HG03135 (cell line): ENCODE results near the gene KCTD6.

ENCODE experiments used
- ATAC-seq: cut with Tn5 transposase; IDR thresholded peaks from one replicate; pipeline ENCODE4 v1.9.1; 2021; ENCODE audit warnings: mild to moderate bottlenecking, moderate library complexity; ENCODE audit not compliant: unreplicated experiment

The KCTD6 gene

DNA sequence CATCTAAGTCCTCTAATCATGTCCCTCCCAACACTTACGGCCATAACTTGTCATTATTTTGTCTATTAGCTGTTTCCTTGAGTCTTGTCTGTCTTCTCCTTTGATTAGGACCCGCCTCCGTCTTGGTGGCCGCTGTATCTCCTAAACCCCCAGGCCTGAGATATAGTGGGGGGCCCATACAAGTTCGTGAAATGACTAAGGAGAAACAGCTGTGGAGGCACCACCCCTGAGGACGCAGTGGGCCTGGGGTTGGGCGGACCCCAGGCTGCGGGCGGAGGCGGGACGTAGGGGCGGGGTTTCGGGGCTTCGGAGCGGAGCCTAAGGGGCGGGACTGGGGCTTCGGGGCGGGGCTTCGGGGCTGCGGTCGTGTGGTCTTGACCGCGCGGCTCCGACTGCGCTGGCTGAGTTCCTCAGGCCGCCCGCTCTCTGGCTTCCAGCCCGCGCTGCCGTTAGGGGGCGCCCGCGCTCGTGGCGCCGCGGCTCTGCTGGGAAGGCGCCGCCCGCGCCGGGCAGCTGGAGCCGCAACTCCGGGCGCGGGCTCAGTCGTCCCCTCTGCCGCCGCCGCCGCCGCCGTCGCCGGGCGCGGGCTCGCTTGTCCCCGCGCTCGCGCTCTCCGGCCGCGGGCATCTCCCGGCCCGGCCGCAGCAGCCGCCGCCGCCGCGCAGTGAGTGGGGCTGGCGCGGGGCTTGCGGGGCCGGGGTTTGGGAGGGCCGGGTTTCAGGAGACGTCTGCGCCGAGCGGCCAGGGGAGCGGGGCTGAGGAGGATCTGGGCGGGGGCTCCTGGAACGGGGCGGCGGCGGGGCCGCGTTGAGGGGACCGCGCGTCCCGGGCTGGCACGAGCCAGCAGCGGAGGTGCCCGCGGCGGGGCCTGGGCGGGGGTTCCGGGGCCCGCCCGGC is at the start of gene KCTD6:
Gene KCTD6 (plus strand): TSS at position 591 of the 897 bp plus-strand sequence. CDS start 6,660 bp downstream, outside the sequence.
- peak; percentile 95 for ATAC-seq

DNA sequence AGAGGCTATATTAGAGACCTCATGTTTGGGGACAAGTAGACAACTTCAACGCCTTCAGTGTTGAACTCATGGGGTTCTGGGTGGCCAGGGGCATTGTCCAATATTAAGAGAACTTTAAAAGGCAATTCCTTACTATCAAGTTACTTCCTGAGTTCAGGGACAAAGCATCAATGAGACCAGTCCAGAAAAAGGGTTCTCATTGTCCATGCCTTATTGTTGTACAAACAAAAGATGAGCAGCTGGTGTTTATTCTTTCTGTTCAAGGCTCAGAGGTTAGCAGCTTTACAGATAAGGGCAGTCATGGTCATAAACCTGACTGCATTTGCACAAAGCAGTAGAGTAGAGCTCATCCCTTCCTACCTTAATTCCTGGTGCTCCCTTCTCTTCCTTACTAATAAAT is 39.7 kb upstream of the KCTD6 start:
- ATAC-seq: no peak

DNA sequence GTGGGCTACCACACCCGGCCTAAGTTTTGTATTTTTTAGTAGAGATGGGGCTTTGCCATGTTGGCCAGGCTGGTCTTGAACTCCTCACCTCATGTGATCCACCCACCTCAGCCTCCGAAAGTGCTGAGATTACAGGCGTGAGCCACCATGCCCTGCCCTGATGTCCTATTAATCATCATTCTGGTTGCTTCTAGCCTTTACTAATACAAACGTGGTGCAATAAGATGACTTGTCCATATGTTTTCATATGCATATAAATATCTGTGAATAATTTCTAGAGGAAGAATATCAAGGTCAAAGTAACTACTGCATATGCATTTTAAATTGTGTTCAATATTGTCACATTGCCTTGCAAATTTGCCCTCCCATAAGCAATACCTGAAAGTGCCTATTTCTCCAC is 32.7 kb upstream of the KCTD6 start:
- no peak for ATAC-seq

DNA sequence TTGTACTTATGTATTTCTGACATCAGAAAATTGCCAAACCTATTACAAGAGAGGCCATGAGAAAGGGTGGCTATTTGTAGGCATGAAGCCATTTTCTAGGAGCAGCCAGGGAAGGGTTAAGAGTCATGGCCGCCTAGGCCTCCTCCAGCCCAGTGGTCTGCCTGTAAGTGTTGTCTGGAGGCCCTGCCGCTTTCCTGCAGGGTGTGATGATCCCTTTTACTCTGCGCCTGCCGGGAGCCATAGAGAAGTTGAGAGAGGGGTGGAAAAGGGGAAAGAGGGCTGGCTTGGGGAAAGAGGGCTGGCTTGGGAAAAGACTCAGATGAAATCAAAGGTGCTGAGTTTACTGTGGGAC is 29.1 kb upstream of the KCTD6 start:
- no peak for ATAC-seq

DNA sequence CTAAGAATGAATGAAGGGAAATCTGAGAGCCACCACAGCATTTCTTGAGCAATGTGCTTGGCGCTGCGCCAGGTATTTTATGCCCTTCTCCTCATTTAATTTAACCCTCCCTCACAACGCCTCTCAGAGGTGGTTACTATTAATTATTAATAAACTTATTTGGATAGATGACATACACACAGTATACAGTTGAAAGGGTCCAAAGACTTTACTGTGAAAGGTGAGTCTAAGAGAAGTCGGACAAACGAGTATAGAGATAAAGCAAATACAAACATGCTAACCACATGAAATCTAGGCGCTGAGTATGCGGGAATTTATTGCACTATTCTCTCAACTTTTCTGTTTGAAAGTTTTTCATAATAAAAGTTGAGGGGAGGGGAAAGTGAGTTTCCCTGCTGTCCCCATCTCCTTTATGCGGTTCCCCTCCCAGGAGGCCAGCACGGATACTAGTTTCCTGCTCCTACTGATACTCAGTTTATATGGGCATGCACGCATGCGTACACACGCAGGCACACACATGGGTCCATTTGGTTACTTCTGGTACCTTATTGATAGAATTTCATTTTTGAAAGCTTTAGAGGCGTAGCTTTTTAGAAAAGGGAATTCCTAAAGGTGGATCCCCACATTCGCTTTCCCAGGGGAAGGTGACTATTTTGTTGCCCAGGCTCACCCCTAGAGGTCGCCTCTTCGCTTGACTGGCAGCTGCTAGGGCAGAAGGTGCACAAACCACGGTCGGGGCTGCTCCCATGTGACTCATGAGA is 28.5 kb upstream of the KCTD6 start:
- peak; percentile 82 for ATAC-seq

DNA sequence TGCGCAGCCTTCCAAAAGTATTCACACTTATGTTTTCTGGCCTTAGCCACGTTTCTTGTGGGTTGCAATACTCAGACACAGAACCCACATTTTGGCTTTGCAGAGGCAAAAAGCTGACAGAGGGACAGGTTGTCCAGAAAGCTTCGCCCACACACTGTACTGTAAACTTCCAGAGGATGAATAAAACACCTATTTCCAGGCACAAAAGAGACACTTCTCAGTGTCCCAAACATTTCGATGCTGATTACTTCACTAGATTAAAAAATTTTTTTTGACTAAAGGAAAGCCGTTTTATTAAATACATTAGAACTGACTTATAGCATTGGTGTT is 28.0 kb upstream of the KCTD6 start:
- no peak for ATAC-seq

DNA sequence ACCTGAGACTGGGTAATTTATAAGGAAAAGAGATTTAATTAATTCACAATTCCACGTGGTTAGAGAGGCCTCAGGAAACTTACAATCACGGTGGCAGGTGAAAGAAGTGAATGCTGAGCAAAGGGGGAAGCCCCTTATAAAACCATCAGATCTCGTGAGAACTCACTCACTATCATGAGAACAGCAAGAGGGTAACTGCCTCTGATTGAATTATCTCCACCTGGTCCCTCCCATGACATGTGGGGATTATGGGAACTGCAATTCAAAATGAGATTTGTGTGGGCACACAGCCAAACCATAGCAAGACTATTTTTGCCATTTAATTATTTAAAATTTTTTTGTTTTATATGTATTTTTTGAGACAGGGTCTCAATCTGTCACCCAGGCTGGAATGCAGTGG is 27.0 kb upstream of the KCTD6 start:
- ATAC-seq: no peak

DNA sequence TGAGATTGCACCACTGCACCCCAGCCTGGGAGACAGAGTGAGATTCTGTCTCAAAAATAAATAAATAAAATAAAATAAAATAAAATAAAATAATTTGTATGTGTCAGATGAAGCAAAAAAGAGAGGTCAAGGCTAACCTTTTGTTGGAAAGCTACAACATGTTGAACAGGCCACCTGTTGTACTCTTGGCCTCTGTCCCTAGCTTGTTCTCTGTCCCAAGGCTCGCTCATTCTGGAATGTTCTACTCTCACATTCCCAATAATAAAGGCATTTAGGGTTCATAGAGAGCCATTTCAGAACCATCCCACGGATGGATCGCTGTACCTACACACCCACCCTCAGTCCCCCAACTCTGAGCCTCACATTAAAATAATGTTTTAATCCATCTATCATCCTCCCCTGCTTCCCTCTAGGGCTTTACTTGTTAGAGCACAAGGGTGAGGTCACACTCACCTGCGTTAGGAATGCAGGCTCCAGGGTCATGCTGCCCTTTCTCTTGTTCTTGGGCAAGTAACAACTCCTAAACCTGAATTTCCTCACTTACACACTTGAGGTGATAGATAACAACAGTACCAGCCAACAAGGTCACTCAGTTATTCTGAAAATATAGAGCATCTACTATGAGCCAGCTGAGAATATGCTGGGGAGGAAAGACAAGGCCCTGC is 24.9 kb upstream of the KCTD6 start:
- ATAC-seq: no peak

DNA sequence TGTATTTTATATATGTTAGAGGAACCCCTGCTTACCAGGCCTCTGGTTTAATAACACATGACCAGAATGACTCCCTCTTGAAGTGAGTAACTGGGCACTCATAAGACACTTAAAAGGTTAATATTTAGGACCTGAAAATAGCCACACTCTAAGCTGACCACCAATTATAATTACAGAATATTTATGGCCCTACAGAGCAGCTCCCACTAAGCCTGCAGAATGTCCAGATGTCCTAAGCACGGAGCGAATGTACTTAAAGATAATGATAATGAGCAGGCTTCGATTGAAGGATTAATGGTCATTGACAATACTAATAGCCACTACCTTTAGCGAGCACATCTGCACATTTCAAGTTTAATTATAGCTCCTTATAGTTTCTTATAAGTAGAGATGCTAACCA is 22.8 kb upstream of the KCTD6 start:
- ATAC-seq: no peak

DNA sequence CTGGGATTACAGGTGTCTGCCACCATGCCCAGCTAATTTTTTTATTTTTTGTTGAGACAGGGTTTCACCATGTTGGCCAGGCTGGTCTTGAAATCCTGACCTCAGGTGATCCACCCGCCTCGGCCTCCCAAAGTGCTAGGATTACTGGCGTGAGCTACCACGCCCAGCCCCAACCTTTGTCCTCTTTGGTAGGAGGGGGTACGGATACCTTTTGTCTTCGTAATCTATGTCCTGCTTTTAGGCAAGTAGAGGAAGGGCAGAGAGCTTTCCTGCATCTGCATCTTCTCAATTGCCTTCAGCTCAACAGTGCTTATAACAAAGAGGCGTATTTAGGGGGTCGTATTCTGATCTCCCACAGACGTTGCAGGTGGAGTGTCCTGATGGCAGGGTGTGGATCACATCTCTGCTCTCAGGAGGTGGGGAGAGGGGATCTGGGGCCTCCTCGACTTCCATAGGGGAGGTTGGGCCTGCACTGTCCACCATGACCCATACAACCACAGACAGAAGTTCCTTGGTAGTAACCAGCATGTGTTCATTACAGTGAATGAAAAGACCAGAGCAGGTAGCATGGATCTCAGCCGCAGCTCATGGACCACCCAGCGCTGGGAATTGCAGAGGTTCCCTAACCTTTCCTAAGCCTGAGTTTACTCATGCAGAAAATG is 21.4 kb upstream of the KCTD6 start:
- no peak for ATAC-seq

DNA sequence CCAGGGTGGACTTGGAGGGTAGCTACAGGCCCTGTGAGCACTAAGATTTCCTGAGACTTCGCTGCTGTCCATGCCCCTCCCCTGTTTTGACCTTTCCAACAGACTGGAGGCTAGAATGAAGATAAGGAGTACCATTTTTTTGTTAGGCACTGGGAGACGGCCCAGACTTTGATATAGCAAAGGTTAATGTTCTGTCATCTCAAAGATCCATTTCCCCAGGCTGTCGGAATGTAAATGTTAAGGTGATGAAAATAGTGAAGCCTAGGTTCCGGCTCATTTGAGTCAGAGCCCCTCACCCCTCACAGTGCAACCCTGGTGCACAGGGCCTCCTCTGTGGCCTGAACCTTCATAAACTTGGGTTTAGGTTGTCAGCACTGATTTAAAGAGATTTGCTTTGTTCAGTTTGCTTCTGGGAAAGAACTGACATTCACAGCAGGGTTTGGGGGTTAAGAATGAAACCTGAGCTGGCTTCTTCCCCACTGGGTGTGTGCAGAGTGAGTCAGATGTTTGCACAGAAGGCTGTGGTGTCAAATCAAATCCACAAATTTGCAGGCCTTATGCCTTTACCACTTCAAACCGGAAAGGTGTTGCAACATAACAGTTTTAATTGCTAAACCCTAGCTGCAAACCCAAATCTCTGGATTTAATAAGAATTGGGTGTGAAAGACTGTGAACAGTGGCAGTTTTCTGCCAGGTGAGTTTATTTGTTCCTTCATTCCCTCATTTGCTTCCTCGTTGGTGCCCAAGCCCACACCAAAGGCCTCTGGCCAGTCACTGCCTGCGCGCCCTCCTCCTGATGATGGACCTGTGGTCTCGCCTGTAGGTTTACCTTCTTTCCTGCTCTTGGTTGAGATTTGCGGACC is 20.6 kb upstream of the KCTD6 start:
- ATAC-seq: no peak

DNA sequence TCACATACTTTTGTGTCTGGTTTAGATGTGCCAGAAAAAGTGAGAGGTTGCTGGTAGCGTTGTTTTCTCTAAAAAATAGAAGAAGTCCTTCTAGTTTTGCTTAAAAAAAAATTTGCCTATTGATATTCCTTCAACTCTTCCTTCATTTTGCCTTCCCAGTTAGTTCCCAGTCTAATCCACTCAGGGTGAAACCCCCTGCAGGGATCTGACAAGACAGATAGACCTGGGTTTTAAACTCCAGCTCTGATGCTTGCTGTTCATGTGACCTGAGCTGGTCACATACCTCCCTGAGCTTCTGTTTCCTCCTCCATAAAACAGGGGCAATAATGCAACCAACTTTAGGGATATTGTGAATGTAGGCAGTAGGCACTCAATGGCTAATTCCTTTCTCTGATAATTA is 18.6 kb upstream of the KCTD6 start:
- ATAC-seq: no peak

DNA sequence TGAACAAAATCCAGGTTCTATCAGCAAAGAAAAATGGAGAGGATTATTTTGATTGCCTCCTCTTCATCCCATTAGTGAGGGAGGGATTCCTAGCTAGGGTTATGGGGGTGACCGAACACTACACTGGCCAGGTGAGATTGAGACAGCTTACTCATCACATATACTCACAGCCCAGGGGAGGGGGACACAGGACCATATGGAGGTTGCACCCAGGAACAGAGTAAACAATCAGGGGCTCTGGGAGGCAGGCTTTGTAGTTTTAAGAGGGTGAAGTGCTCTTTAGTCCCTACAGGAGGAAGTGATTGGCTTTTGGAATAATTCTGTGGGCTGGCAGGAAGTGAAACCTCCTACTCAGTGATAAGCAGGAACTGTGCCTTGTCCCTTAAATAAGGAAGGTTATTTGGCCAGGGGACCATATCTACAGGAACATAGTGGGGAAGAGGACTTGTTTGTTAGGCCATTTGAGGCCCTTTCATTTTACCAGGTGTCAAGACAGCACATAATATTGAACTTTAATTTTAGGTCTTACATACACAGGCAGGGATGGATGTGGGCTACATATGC is 17.5 kb upstream of the KCTD6 start:
- no peak for ATAC-seq

DNA sequence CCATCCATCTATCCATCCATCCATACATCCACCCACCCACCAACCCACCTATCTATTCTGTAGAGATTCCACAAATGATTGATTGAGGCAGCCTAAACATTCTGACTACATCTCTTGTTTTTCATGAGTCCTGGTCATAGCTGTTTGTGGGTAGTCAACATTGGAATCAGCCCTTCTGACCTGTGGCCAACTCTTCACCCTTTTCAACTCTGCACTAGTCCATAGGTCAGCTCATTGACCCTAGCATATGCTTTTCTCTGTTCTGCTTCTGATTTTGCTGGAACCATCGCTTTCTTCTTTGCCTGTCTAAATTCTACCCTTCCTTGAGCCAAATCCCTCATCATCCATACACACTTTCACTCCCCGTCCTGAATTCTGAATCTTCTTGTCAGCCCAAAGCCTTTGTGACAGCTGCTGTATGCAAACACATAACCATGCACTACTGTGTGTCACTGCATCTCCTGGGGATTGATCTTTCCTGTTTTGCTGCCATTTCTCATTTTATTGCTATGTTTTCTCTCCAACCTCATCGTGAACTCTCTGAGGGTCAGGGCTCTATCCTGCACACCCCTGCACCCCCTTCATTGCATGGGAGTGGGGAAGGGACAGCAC is 16.8 kb upstream of the KCTD6 start:
- ATAC-seq: no peak

DNA sequence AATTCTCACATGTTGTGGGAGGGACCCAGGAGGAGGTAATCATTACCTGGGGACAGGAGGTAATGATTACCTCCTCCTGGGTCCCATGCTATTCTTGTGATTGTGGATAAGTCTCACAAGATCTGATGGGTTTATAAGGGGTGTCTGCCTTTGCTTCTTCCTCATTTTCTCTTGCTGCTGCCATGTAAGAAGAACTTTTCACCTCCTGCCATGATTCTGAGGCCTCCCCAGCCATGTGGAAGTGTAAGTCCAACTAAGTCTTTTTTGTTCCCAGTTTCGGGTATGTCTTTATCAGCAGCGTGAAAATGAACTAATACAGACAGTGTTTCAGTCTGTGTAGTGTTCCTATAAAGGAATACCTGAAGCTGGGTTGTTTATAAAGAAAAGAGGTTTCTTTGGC is 13.1 kb upstream of the KCTD6 start:
- no peak for ATAC-seq

DNA sequence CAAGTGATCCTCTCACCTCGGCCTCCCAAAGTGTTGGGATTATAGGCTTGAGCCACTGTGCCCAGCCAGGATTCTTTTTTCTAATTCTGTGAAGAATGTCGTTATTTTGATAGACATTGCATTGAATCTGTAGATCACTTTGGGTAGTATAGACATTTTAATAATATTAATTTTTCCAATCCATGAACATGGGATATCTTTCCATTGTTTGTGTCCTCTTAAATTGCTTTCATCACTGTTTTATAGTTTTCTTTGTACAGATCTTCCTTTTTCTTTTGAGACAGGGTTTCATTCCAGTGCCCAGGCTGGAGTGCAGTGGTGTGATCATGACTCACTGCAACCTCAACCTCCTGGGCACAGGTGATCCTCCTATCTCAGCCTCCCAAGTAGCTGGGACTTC is 11.6 kb upstream of the KCTD6 start:
- ATAC-seq: no peak

DNA sequence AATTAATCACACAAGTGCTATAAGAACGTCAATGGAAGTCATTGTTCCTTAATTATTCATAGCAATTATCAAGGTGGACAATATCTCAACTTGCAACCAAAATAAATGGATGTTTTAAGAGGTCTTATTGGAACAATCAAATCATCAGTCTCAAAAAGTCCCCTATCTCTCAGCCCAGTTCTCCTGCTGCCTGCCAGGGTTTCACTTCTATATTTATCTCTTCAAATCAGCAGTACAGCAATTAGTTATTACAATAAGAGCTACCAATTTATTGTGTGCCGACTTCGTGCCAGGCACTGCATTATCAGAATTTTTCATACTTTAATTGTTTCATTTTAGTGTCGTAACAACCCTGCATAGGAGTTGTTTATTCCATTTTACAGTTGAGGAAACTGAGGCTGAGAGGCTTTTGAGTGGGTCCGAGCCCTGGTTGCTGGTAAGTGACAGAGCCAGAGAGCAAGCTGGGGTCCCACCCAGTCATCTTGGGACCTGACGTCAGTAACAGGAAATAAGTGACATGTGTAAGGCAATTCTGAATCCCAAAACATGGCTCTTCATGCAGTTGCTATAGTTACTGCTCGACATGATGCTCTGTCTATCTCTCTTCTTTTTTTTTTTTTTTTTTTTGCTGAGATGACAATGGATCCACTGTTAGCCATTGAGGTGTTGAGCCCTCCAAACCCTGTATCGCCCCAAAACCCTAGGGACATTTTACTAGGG is 8.8 kb upstream of the KCTD6 start:
- ATAC-seq: no peak

DNA sequence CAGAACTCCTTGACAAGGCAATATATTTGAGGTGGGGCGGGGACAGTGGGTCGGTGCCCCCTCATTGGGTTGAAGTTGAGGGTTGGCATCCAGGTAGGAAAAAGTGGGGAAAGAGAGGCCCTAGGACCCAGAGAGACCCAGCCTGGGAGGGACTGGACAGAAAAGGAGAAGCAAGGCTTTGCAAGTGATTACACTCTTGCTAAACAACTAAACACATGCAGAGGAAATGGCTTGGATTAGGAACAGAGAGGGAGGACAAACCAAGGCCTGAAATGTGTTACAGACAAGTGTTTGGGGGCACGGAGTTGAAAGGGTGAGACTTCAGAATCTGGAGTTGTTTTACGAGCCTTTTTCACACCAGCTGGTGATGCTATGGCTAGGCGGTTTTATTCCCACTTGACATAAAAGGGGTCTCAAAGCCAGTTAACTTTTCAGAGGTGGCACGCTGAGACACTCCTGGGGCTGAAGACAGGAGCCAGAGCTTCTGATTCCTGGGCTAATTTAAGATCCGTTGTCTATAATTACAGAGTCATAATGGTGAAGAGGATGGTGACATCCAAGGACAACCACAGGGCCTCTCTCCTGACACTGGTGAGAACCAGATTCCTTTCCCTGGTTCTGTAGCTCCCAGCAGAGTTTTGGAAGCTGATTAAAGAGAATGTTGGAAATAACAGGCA is 7.7 kb upstream of the KCTD6 start:
- no peak for ATAC-seq

DNA sequence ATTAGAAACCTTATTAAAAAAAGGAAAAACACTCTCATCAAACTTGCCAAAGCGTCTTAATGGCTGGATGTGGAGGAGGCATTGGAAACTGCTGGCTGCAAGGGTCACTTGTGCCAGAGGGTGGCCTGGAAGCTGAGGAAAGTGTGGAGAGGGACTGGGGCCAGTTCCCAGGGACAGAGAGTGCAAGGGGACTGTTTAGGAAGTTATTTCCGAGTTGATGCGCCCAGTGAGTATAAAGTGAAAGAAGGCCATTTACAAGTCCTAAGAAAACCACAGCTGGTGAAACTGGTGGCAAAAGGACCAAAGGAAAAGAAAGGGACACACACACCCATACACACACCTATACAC is 7.2 kb upstream of the KCTD6 start:
- no peak for ATAC-seq
